HG03432 (cell line): ENCODE results near the gene PPP2R5C.
"Not testable (repeated sequence)": the region's sequence is repeated elsewhere in the genome, so short reads cannot be mapped to it uniquely, and the experiment has no call there.

Source experiments
- ATAC-seq: cut with Tn5 transposase; IDR thresholded peaks from one replicate; pipeline ENCODE4 v1.9.1; 2021; ENCODE audit warnings: mild to moderate bottlenecking, moderate library complexity; ENCODE audit not compliant: unreplicated experiment

PPP2R5C gene

GRCh38 chr14:101761032-101761880, at the start of gene PPP2R5C:
Gene PPP2R5C, plus strand, starts transcription at chr14:101761709. Its CDS starts 185 bp downstream, at chr14:101761894.
- peak; percentile 71 for ATAC-seq

- ATAC-seq = not testable (repeated sequence)
These were observed 49.7 kb upstream of the PPP2R5C start for GRCh38 chr14:101711857-101712233.

- ATAC-seq = not testable (repeated sequence)
These were observed 49.2 kb upstream of the PPP2R5C start for GRCh38 chr14:101712341-101712740.

GRCh38 chr14:101713091-101713490, 48.4 kb upstream of the PPP2R5C start:
- not testable (repeated sequence) for ATAC-seq

GRCh38 chr14:101713621-101714349, 47.7 kb upstream of the PPP2R5C start:
- no peak for ATAC-seq

GRCh38 chr14:101714394-101714793, 47.1 kb upstream of the PPP2R5C start:
- ATAC-seq = no peak

GRCh38 chr14:101715210-101716076, 46.1 kb upstream of the PPP2R5C start:
- ATAC-seq = no peak

GRCh38 chr14:101716077-101716950, 45.2 kb upstream of the PPP2R5C start:
- no peak for ATAC-seq

- no peak for ATAC-seq
These were observed 44.4 kb upstream of the PPP2R5C start for GRCh38 chr14:101716956-101717662.

GRCh38 chr14:101717663-101718490, 43.6 kb upstream of the PPP2R5C start:
- ATAC-seq = no peak

GRCh38 chr14:101719045-101719645, 42.4 kb upstream of the PPP2R5C start:
- ATAC-seq = no peak

- no peak for ATAC-seq
These were observed 41.8 kb upstream of the PPP2R5C start for GRCh38 chr14:101719708-101720107.

- no peak for ATAC-seq
These were observed 40.4 kb upstream of the PPP2R5C start for GRCh38 chr14:101721111-101721510.

GRCh38 chr14:101721951-101722661, 39.4 kb upstream of the PPP2R5C start:
- ATAC-seq = peak; percentile 62

- ATAC-seq = no peak
These were observed 38.4 kb upstream of the PPP2R5C start for GRCh38 chr14:101723061-101723595.

GRCh38 chr14:101725652-101726051, 35.9 kb upstream of the PPP2R5C start:
- not testable (repeated sequence) for ATAC-seq

GRCh38 chr14:101726295-101726953, 35.1 kb upstream of the PPP2R5C start:
- no peak for ATAC-seq
